Measurements from ENCODE around the gene COPS8. TPM values are rescaled to one million over a fixed set of nuclear protein-coding genes. Genes with fewer than 3 reads are reported as not detected.

COPS8 gene
- total and polyA plus RNA-seq, 2 donors (not counting 3 experiments of a cell fraction or from before 2014, with no cell fraction given), result 73.6 to 80.7 TPM

DNA sequence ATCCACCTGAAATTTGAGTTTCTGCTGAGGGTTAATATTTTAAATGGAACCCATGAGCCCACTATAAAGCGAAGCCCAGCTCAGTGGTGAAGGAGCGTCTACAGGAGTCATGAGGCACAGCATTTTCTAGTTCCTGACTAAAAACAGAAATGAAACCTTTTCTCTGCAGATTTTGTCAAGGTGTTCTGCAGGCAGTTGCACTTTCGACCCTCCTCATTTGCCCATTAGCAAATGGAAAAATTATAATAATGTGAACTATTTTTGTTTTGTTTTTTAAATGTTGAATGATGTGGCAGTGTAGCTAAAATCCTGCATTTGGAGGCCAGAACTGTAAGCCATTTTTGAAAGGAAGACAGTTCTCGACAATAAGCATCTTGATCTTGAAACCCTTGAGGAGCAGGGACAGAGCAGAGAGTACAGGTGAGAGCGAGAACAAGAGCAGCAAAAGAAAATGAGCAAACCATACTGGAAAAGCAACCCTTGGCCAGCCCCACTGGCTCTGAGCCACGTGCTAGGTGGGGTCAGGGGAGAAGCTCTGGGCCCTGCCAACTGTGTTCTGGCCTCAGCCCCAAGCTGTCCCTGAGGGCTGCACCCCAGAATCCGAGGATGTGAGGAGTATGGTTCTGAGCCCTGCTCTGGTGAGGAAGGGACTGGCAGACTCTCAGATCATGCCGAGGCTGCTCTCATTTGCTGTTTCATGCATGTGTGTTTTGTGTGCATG, 26.4 kb upstream of the COPS8 start:
- CTCF ChIA-PET, result interaction anchor here (1.0 to 7.2 kb wide), 8 partner anchors 9 to 749 kb away, joined by 3 to 67 read pairs (median 11); partner anchors contain the start of gene ACKR3
- dilution Hi-C loops (cut with MboI; ENCODE audit: extremely low pct_ligation_motif_present, low sequenced_read_pairs) (no loop called here), intact Hi-C loops (cut with micrococcal nuclease) (no loop called here)
- no peak overlapping the region for H2AFZ ChIP-seq (ENCODE audit: low read depth, low read length)
- peaks cover 7% of the 10 kb centered on the region for H3K4me1 ChIP-seq (ENCODE audit: control insufficient read depth, extremely low read depth, insufficient read depth, low read length)
- H3K4me2 ChIP-seq (ENCODE audit: insufficient read depth, low read length), result no peak overlapping the region
- no peaks in the 10 kb centered on the region for H3K79me2 ChIP-seq (ENCODE audit: control insufficient read depth, insufficient read depth, low read length)
- BruUV-seq (replicated peaks), result no TSS peak
- no peaks in the 10 kb centered on the region for H3K9me1 ChIP-seq (replicated peaks; ENCODE audit: control insufficient read depth, extremely low read depth, insufficient read depth, low read length)
- POLR2A ChIA-PET, result no interaction called here
- H3K27ac ChIP-seq (ENCODE audit: insufficient read depth, low read depth, low read length), result no peak overlapping the region
- DNase-seq (ENCODE audit: low read depth, low spot score) (no peak), FAIRE-seq (no peak)
- no peak overlapping the region for H3K4me3 ChIP-seq (replicated peaks in 1 of 3; ENCODE audit: insufficient read depth in 1 of 3, low read depth in 1 of 3, low read length in 3 of 3)
- H4K20me1 ChIP-seq (replicated peaks; ENCODE audit: control insufficient read depth, extremely low read depth, insufficient read depth, low read length), result no peaks in the 10 kb centered on the region
- H3K9me3 ChIP-seq (replicated peaks; ENCODE audit: control insufficient read depth, insufficient read depth, low read length), result no peaks in the 10 kb centered on the region
- TF ChIP-seq, protein P1, sequence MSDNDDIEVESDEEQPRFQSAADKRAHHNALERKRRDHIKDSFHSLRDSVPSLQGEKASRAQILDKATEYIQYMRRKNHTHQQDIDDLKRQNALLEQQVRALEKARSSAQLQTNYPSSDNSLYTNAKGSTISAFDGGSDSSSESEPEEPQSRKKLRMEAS (IDR thresholded peaks at IDR 0.05; ENCODE audit: insufficient read depth, insufficient read length), result no peak
- TF ChIP-seq GATA2 (IDR thresholded peaks at IDR 0.05; ENCODE audit: insufficient read depth, insufficient read length, low read depth, low read length), result no peak
- TF ChIP-seq POLR2AphosphoS5 (IDR thresholded peaks at IDR 0.05; ENCODE audit: insufficient read depth, low read depth, low read length), result no peak
- no peak for TF ChIP-seq EZH2 (IDR thresholded peaks at IDR 0.05; ENCODE audit: borderline replicate concordance, low read depth, low read length, severe bottlenecking)
- no peaks in the 10 kb centered on the region for H3K36me3 ChIP-seq (ENCODE audit: control insufficient read depth in 2 of 2, extremely low read depth in 1 of 2, insufficient read depth in 2 of 2, low read length in 2 of 2)
- H3K27me3 ChIP-seq (ENCODE audit: control insufficient read depth in 2 of 2, insufficient read depth in 2 of 2, low read length in 2 of 2), result no peaks in the 10 kb centered on the region
- H3K9ac ChIP-seq (replicated peaks; ENCODE audit: extremely low read depth, insufficient read depth, low read length), result no peak overlapping the region
